NCI-H2196 treated with DMSO at 0.1 percent for 48 hours (cell line): ENCODE data around the gene ATXN10.
"Not testable (repeated sequence)": the region's sequence is repeated elsewhere in the genome, so short reads cannot be mapped to it uniquely, and the experiment has no call there.

Source experiments
- DNase-seq: peaks from one replicate; lab custom pipeline; 2025; ENCODE audit not compliant: unreplicated experiment; lab: John Stamatoyannopoulos, UW

The ATXN10 gene

GRCh38 chr22:45640941-45641621 lies 30.6 kb upstream of the ATXN10 start:
- no peak for DNase-seq

- DNase-seq, result no peak
These were observed 28.6 kb upstream of the ATXN10 start for GRCh38 chr22:45642986-45643385.

GRCh38 chr22:45644714-45645113 lies 26.9 kb upstream of the ATXN10 start:
- DNase-seq, result no peak

GRCh38 chr22:45645150-45645525 lies 26.5 kb upstream of the ATXN10 start:
- DNase-seq, result no peak

GRCh38 chr22:45645526-45646414 lies 25.9 kb upstream of the ATXN10 start:
- DNase-seq, result no peak

- DNase-seq, result no peak
These were observed 24.0 kb upstream of the ATXN10 start for GRCh38 chr22:45647532-45648225.

GRCh38 chr22:45648301-45649117 lies 23.1 kb upstream of the ATXN10 start:
- DNase-seq, result no peak

- no peak for DNase-seq
These were observed 21.8 kb upstream of the ATXN10 start for GRCh38 chr22:45649809-45650208.

GRCh38 chr22:45650721-45651120 lies 20.9 kb upstream of the ATXN10 start:
- no peak for DNase-seq

- no peak for DNase-seq
These were observed 19.6 kb upstream of the ATXN10 start for GRCh38 chr22:45651931-45652528.

GRCh38 chr22:45656577-45656976 lies 15.1 kb upstream of the ATXN10 start:
- no peak for DNase-seq

GRCh38 chr22:45657701-45658100 lies 13.9 kb upstream of the ATXN10 start:
- no peak for DNase-seq

GRCh38 chr22:45664136-45664646 lies 7.4 kb upstream of the ATXN10 start:
- DNase-seq, result no peak

- DNase-seq, result no peak
These were observed 4.1 kb upstream of the ATXN10 start for GRCh38 chr22:45667486-45667885.

GRCh38 chr22:45670363-45670762 lies 1.3 kb upstream of the ATXN10 start:
- DNase-seq, result not testable (repeated sequence)

- no peak for DNase-seq
These were observed 452 bp upstream of the ATXN10 start for GRCh38 chr22:45670981-45671782.

- DNase-seq, result no peak
These were observed 1.2 kb downstream of the ATXN10 start for GRCh38 chr22:45672564-45673481.

- no peak for DNase-seq
These were observed 2.0 kb downstream of the ATXN10 start for GRCh38 chr22:45673482-45674175.
